A549 (cell line): ENCODE results near the gene RNF215.

ENCODE experiments used
- CTCF ChIP-seq: fragments of >200 bp; sonication (Bioruptor Twin); formaldehyde crosslinking; IDR thresholded peaks from 3 replicates; pipeline ENCODE4 v1.5.1; 2016
- E2F6 ChIP-seq: IDR thresholded peaks from 2 replicates; pipeline ENCODE4 v1.6.1; 2012; ENCODE audit warnings: low read depth, borderline replicate concordance
- POLR2A ChIP-seq: IDR thresholded peaks from 2 replicates; pipeline ENCODE4 v1.6.1; 2012; ENCODE audit warnings: mild to moderate bottlenecking, low read length

GRCh38 chr22:30416837-30417236 lies 29.6 kb upstream of the RNF215 start:
- TF ChIP-seq CTCF = no peak
- TF ChIP-seq E2F6 = no peak
- TF ChIP-seq POLR2A = no peak
